Left ventricle myocardium inferior (tissue), 1 donor: ENCODE measurements around the gene PRKCQ. TPM values are rescaled to one million over a fixed set of nuclear protein-coding genes. Genes with fewer than 3 reads are reported as not detected.

ENCODE experiments used
- DNase-seq: peaks from one replicate; pipeline ENCODE4 v3.0.0-alpha.2; 2020
- H3K27ac ChIP-seq: fragments of 200-600 bp; replicated peaks from 2 replicates; pipeline ENCODE4 v1.8.0; 2021
- H3K27me3 ChIP-seq: fragments of 200-600 bp; 2 replicates; pipeline ENCODE4 v1.8.0; 2021; ENCODE audit warnings: low read depth
- H3K36me3 ChIP-seq: fragments of 200-600 bp; 2 replicates; pipeline ENCODE4 v1.8.0; 2021
- H3K4me1 ChIP-seq: fragments of 200-600 bp; 2 replicates; pipeline ENCODE4 v1.8.0; 2021
- H3K4me3 ChIP-seq: fragments of 200-600 bp; 2 replicates; pipeline ENCODE4 v1.8.0; 2021; ENCODE audit warnings: mild to moderate bottlenecking, moderate library complexity
- H3K9me3 ChIP-seq: fragments of 200-600 bp; replicated peaks from 2 replicates; pipeline ENCODE4 v1.8.0; 2021
- intact Hi-C: fragments of 100-400 bp; cut with micrococcal nuclease; formaldehyde crosslinking; loops from one replicate; pipeline ENCODE4 v1.11.0; 2022
- total RNA-seq: library from RNA; stranded (reverse); fragmentation: NEBNext Ultra II Directional; extraction: Animal tissue kit (Norgen Biotek cat#: 25700); gene quantifications from one replicate; pipeline ENCODE4 v1.2.1, GENCODE V29; 2021
- TF ChIP-seq, protein P1 (sequence below): fragments of 200-600 bp; IDR thresholded peaks from 2 replicates; pipeline ENCODE4 v1.8.0; 2021; ENCODE audit warnings: antibody characterized with exemption, mild to moderate bottlenecking, borderline replicate concordance
- donor health status: DM: no; HTN: yes; CAD: no; lungs with severe emphysema.

Gene PRKCQ
- total RNA-seq, 1 donor from 2014 or later, result 0.16 TPM

- intact Hi-C loops, result no loop called here
- Histone ChIP-seq H3K27me3 (peaks cover 53% of the 10 kb centered on the region), H3K9me3 (no peaks in the 10 kb centered on the region), H3K4me1 (no peaks in the 10 kb centered on the region), H3K27ac (no peak overlapping the region), H3K36me3 (no peaks in the 10 kb centered on the region), H3K4me3 (no peak overlapping the region)
- DNase-seq, result no peak
- TF ChIP-seq, protein P1, sequence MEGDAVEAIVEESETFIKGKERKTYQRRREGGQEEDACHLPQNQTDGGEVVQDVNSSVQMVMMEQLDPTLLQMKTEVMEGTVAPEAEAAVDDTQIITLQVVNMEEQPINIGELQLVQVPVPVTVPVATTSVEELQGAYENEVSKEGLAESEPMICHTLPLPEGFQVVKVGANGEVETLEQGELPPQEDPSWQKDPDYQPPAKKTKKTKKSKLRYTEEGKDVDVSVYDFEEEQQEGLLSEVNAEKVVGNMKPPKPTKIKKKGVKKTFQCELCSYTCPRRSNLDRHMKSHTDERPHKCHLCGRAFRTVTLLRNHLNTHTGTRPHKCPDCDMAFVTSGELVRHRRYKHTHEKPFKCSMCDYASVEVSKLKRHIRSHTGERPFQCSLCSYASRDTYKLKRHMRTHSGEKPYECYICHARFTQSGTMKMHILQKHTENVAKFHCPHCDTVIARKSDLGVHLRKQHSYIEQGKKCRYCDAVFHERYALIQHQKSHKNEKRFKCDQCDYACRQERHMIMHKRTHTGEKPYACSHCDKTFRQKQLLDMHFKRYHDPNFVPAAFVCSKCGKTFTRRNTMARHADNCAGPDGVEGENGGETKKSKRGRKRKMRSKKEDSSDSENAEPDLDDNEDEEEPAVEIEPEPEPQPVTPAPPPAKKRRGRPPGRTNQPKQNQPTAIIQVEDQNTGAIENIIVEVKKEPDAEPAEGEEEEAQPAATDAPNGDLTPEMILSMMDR, result no peak
Measured at GRCh38 chr10:6525599-6526165, 54.4 kb downstream of the PRKCQ start.

GRCh38 chr10:6522230-6522629 is 57.8 kb downstream of the PRKCQ start:
- Histone ChIP-seq H3K27me3 (peaks cover 60% of the 10 kb centered on the region), H3K4me3 (no peak overlapping the region), H3K27ac (no peak overlapping the region), H3K4me1 (no peaks in the 10 kb centered on the region), H3K36me3 (no peaks in the 10 kb centered on the region), H3K9me3 (no peaks in the 10 kb centered on the region)
- TF ChIP-seq, protein P1, result no peak
- intact Hi-C loops, result no loop called here
- no peak for DNase-seq

GRCh38 chr10:6520138-6520537 is 59.9 kb downstream of the PRKCQ start:
- no peaks in the 10 kb centered on the region for H3K9me3 ChIP-seq
- intact Hi-C loops, result no loop called here
- no peaks in the 10 kb centered on the region for H3K4me1 ChIP-seq
- H3K27ac ChIP-seq, result no peak overlapping the region
- no peak for DNase-seq
- H3K27me3 ChIP-seq, result peaks cover 55% of the 10 kb centered on the region
- H3K36me3 ChIP-seq, result no peaks in the 10 kb centered on the region
- TF ChIP-seq, protein P1, result no peak
- H3K4me3 ChIP-seq, result no peak overlapping the region

DNA sequence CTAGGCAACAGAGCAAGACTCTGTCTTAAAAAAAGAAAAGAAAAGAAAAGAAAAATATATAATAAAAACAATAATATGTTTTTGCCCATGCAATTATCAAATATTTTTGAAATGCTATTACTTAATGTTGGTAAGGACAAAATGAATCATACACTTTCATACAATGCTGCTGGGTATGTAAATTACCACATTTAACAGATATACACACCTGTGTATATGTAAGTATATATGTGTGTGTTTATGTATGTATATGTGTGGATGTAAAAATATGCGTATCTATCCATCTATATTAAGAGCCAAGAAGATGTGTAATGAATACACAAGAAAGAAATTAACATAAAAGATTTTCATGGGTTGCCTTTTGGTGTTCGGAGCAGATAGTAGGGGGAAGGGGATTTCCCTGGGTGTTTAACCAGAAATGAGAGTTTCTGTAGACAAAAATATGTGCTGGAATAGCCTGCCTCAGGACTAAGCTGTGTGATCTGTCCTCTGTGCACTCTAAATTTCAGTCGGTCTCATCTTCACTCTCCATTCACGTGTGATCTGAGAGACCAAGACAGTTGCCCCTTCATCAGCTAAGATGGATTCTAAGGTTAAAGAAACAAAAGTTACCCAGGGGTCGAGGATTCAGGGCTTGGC is 61.2 kb downstream of the PRKCQ start:
- H3K9me3 ChIP-seq, result no peaks in the 10 kb centered on the region
- TF ChIP-seq, protein P1, result no peak
- H3K4me3 ChIP-seq, result no peak overlapping the region
- H3K4me1 ChIP-seq, result no peaks in the 10 kb centered on the region
- H3K36me3 ChIP-seq, result no peaks in the 10 kb centered on the region
- intact Hi-C loops, result no loop called here
- no peak for DNase-seq
- peaks cover 55% of the 10 kb centered on the region for H3K27me3 ChIP-seq
- H3K27ac ChIP-seq, result no peak overlapping the region

DNA sequence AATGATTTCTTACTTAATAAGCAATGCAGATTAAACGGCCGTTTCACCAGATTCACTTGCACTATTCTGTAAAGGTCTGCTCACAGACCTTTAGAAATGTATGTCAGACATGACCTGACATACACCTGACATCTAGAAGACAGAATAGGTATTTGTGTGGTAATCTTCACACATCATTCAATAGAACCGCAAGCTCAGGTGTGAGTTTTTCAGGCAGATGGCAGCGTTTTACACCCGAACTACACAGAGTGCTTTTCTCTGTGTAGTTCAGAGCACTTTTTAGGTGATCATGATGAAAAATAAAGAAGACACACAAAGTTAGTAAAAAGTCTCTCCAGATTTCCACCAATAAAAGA is 63.2 kb downstream of the PRKCQ start:
- Histone ChIP-seq H3K4me3 (no peak overlapping the region), H3K9me3 (no peaks in the 10 kb centered on the region), H3K27me3 (peaks cover 68% of the 10 kb centered on the region), H3K36me3 (no peaks in the 10 kb centered on the region), H3K4me1 (no peaks in the 10 kb centered on the region), H3K27ac (no peak overlapping the region)
- DNase-seq, result no peak
- intact Hi-C loops, result no loop called here
- TF ChIP-seq, protein P1, result no peak
